Stimulated activated CD8-positive, alpha-beta memory T cell treated with anti-CD3 and anti-CD28 coated beads, Interleukin-4, amount 100 ng/mL, for 48 hours (primary cell): ENCODE measurements around the gene PGGT1B.

ENCODE experiments used
- DNase-seq: peaks from one replicate; pipeline ENCODE4 v3.0.0-alpha.2; 2020

The PGGT1B gene

DNA sequence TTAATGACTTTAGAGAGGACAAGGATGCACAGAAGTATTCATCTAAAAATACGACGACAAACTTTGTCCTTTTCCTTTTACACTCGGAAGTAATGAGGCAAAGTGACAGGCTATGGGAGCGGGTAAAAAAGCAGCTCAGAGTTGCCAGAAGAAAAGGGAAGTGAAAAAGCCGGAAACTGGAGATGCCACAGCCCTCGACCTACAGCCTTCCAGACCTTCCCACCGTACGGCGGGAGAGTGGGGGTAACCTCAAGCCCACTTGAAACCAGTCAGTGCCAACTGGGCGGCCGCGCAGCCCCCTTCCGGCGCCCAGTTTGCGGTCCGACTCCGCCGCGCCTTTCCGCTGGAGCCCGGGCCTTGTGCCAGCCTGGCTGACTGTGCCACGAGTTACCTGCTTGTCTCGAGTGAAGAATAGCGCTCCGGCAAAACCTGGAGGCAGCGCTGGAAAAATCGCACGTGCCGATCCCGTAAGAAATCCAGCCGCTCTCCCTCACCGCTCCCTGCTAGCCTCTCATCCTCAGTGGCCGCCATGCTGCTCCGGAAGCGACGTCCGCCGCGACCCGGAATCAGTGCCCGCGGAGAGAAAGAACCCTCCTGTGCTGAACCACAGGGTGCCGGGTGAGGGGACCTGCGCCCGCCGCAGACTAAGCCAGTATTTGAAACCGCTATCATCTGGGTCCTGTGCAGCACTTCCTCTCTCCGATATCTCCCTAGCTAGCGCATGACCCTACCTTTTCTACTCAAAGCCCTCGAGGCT, at the start of gene PGGT1B:
TSS of gene PGGT1B (minus strand) at position 557 of the 757 bp plus-strand sequence. CDS start at position 531, 26 bp downstream.
- peak; percentile 82 for DNase-seq

DNA sequence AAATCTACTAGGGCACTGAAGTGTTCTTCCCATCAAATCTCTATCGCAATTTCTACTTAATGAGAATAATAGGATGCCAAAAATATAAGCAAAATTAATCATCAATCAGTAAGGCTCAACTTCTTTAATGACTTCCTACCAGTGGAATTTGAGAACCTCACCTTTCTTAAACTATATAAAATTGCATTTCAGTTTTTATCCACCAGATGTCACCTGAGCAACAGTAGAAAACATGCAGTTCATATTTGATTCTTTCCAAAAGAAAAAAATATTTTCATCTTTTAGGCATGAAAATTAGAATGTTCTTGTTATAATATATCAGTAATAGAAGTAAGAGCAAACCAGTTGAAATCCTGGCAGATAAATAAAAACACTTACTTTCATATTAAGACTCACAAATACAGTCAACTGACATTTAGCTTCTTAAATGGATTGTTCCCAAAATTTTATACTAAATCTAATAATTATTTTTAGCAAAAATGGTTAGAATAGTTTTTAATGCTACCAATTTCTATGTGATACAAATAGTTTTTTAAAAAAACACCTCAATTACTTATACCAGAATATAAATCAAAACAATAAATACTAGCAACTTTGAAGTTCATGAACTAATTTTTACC, 47.2 kb upstream of the PGGT1B start:
- DNase-seq, result no peak

DNA sequence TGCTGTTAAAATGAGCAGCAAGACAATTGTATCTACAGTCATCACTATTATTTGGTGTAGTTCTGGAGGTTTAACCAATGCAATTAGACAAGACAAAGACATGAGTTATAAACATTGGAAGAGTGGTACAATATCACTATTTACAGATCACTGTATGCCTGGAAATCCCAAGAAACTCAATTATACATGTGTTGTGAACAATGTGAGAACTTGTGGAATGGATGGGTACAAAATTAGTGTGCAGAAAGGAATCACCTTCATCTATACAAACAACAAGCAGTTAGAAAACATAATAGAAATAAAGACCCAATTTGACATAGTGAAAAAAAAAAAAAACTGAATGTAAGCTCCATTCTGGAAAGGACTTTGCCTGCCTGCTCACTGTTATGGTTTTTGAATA, 46.1 kb upstream of the PGGT1B start:
- DNase-seq, result no peak

DNA sequence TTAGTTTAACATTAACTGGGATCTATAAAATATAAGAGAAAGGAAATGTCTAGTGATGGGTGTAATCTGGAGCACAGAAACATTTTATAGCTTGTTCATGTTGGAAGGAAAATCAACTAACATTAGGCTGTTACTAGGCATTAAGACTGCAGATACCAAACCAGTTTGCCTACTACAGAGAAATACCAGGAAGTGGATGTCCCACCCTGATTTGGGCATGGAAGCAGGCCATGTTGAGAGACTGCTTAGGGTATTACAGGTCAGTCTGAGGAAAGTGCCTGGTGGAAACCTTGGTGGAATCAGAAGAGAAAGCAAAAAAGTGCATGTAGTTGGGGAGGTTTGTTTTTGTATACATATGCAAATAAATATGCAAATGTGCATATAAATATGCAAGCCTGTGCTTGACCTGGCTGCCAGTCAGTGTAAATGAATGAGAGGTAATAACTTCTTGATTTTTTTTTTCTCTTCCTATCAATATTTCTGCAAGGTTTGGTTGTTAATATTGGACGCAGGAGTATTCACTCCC, 43.4 kb upstream of the PGGT1B start:
- DNase-seq, result no peak

DNA sequence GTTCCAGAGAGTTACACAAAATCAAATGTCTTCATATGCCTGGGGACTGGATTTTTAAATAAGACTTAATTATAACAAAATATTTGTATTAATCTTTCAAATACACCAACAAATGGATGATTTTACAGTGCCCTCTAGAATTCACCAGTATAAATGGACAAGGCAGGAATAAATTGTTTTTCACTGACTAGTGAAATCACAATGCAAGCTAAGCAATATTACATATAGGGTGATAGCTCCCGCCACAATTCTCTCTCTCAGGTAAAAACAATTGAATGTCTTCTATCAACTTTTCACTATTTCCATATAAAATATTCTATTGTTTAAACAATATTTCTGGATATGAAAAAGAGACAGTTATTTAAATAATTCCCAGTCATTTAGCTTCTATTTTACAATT, 41.8 kb upstream of the PGGT1B start:
- DNase-seq, result no peak

DNA sequence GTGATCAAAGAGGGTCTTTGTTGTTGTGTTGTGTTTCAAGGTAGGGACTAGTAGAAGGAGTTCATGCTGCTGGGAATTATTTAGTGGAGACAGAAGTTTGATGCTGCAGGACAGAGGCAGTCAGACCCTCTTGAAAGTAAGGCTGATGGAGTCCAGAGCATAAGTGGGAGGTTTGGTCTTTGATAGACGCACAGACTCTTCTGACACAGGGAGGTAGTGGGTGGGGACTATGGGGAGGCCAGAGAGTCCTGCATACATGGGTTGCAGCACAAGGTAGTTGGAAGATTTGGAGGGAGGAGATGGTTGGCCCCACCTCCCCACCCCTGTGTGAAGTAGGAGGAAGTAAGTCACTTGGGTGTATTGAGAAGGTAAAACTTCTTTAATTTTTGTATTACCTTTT, 36.1 kb upstream of the PGGT1B start:
- no peak for DNase-seq

DNA sequence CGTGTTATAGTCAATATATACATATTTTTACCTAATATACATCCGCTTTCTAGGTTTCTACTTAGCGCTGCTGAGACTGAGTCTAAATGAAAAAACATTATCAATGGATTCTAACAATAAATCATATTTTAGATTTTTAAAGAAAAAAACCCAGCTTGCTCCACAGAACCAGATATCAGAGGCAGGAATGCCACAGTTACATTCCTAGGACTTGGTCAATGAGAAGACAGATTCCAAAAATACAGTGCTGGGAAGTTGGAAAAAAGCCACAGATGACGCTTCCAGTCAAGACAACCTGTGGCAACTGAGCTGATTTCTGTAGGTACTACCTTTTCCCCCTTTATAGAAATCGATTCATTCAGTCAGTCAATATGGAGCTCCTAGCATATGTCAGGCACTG, 34.4 kb upstream of the PGGT1B start:
- no peak for DNase-seq

DNA sequence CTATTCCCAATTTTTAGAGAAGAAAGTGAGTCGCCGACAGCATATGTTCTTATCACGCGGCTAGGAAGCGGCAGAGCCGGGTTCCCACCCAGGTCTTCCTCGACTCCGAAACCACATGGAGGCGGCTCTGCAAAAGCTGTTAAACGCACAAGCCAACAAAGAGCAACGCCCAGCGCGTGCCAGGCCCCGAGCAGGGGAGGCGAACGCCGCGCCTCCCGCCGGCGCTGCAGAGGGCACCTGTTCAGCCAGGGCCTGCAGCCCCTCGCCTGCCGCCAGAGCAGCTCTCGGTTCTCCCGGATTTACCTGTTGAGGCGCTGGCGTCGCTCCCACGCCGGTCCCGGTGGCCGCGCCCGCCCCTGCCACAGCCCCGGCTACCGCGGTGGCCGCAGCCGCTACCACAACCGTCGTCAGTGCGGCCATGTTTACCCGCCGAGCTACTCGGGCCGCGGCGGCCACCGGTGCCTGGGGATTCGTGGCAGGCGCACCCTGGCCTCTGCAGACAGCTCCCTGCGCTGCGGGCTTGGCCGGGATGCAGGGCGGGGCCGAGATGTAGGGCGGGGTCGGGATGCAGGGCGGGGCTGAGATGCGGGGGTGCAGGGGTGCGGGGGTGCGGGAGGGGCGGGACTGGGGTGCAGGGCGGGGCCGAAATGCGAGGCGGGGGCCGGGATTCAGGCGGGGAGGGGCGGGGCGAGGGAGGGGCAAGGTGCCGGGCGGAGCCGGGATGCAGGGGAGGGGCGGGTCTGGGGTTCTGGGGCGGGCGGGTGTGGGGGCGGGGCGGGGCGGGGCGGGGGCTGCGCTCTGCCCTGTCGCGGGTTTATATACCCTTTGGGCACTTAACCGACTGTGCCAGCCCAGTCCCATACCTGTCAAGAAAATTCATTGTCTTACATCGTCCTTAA, 33.7 kb upstream of the PGGT1B start, which contains the start of gene CCDC112:
TSS of gene CCDC112 (minus strand) at position 531 of the 899 bp plus-strand sequence. CDS start at position 420, 111 bp downstream.
- DNase-seq, result peak; percentile 86

DNA sequence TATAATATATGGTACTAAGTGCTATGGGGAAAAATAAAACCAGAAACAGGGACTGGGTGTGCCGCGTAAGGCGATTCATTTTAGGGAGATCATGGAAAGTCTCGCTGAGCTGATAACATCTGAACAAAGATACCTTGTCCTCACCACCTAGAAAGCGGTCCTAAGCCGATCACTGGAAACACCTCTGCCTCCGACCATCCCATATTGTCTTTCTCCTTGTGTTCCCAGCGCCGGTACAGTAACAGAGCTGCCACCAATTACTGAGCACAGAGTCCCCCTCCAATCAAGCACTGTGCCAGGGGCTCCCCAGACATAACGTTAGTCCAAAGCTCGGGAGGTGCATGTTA, 33.1 kb upstream of the PGGT1B start:
- DNase-seq, result no peak

DNA sequence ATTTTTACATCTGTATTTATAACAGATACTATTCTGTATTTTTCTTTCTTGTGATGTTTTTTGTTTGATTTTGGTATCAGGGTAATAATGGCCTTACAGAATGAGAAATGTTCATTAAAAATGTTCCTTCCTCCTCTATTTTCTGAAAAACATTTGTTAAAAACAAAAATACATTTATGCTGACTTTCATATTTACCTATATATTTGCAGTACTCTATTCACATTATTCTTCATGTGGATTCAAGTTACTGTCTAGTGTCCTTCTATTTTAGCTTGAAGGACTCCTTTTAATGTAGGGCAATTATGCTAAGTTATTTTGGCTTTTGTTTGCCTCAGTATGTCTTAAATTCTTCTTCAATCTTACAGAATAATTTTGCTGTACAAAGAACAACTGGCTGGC, 28.7 kb upstream of the PGGT1B start:
- no peak for DNase-seq

DNA sequence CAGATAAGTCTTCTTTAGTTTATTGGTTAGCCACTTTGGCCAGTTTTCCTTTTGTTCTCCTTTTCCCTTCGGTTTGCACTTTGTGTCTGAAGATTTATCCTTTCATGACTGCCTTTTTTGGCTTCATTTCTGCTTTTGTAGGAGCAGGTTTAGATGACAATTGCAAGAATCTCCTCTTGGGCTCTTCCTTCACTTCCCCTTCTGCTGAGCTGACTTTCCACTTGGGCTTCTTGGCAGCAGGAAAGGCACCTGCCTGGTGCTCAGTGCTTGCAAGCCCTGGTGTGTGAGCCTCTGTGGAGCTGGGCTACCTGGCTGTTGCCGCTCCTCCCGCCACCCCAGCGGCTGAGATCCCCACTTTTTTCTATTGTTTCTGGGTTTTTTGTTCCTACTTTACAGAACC, 26.4 kb upstream of the PGGT1B start:
- DNase-seq, result no peak

DNA sequence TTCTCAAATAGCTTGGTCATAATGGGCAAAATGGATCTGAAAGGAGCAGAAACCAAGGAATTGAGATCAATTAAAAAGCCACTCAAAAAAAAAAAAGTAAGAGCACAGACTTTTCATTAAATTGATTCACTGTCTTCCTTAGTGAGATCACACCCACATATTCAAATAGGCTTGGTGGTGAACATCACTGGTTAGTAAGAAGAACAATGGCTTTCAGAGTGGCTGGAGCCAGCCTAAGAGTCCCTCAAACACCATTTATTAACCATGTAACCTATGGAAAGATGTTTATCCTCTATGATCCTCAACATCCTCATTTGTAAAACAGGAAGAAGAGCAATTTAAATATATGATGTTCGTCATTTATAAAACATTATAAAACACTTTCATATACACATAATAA, 21.3 kb upstream of the PGGT1B start:
- no peak for DNase-seq

DNA sequence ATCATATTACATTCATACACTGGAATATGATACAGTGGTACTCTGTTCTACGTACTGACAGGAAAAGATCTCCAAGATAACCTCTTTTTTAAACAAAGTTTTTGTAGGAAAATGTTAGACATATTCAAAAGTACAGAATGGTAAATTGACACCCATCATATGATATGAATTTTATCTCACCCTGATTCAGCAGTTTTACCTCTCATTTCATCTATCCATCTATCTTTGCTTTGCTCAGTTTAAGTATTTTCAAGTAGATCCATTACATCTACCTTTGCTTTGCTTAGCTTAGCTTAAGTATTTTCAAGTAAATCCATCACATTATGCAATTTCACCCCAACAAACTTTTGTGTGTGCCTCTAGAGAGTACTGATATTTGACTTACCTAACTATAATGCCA, 19.5 kb upstream of the PGGT1B start:
- no peak for DNase-seq

DNA sequence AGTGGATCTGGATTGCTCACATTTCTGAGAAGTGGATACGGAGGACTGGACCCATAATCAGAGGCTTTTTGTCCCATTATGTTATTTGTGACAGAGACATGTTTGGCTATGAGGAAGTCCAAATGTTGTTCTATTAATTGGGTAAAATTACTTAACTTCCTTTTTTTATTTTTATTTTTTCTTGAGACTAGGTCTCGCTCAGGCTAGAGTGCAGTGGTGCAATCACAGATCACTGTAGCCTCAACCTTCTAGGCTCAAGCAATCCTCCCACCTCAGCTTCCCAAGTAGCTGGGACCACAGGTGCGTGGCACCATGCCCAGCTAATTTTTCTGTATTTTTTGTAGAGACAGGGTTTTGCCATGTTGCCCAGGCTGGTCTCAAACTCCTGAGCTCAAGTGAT, 11.9 kb upstream of the PGGT1B start:
- no peak for DNase-seq

DNA sequence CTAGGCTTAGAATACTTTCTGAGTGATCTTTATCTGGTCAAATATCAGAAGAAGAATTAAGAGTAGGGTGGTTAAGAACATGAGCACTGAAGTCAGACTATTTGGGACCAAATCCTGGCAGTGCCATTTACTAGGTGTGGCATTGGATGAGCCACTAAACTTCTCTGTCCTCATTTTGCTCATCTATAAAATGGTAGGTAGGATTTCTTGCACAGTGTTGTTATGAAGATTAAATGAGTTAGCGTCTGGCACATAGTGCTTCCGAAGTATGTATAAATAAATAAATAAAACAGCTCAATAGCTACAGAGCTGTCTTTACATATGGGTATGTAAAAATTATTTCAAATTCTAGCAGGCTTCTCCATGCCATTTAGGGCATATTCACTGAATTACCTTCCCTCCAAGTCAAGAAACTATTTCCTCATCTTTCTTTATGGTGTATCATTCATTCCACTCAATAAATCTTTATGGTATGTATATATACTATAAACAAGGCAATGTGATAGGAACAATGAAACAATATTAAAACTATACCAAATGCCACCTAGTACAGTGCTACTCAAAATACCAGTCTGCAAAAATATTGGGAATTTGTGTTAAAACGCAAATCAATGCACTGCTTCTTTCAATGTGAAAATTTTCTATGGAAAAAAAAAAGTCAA, 9.8 kb upstream of the PGGT1B start:
- no peak for DNase-seq

DNA sequence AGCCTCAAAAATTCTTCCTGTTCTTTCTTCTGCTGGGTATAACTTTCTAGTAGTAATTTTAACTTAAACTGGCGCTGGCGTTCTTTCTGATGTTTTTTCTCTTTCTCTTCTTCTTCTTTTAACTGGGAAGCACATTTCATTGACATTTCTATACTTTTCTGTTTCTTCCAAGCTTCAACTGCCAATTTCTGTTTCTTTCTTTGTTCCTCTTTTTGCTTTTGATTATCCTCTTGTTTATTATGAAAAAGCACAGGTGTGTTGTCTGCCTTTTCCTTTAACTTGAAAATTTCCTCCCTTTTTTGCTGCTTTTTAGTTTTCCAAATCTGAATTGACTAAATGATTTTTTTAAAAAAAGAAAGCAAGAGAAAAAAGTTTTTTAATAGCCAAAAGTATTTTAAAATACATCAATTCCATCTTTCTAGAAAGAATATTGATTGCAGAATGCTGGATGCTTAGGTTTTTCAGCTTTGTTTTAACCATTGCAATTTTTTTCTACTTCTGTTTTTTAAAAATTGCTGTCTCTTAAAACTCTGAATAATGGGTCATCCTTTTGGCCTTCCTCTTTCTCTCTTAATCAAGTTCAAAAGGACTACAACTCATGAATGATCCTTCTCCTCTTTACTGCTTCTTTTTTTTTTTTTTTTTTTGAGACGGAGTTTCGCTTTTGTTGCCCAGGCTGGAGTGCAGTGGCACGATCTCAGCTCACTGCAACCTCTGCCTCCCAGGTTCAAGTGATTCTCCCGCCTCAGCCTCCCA, 8.8 kb upstream of the PGGT1B start:
- no peak for DNase-seq

DNA sequence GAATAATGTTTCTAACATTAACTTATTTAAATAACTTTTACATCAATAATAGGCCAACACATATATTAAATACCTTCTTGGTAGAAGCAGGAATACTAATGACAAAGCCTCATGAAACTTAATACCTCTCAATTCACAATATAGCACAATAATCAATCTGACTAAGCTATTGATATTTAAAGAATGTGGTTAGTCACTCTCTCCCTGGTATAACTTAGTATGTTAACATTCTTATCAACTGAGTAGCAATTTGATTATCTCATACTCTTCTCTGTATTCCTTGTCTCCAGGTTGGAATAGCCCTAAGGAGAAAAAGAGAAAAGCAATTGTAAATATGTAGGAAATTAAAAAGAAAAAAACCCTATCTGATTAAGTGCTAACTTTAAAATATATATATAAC, 4.9 kb upstream of the PGGT1B start:
- no peak for DNase-seq

DNA sequence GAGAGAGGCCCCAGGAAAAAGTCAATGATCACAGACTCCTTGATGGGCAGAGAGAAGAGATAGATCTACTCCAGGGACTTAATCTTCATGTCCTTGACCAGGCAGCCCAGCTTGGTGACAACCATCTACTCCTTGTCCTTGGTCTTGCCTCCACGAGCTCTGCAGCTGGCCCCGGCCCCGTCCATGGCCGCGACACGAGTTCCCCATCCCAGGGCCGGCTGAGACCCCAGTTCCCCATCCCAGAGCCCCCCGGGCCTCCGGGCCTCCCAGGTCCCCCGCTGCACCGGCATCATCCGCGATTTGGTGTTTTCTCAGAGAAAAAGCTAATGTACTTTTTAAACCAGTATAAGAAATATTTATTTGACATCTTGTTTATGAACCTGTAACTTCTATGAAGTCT, 2.5 kb upstream of the PGGT1B start:
- no peak for DNase-seq

DNA sequence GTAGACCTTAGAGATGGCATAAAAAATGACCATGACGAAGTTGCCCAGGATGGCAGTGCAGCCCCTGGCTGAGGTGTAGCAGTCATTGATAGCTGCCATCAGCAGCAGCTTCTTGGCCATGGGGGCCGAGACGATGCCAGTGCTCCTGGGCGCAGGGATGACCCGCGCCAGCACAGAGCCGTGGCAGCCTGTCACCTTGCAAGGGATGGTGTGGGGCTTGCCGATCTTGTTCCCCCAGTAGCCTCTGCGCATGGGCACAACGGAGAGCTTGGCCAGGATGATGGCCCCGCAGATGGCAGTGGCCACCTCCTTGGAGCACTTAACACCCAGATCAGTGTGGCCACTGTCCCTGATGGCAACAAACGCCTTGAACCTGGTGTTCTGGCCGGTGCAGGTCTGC, 2.1 kb upstream of the PGGT1B start:
- no peak for DNase-seq

DNA sequence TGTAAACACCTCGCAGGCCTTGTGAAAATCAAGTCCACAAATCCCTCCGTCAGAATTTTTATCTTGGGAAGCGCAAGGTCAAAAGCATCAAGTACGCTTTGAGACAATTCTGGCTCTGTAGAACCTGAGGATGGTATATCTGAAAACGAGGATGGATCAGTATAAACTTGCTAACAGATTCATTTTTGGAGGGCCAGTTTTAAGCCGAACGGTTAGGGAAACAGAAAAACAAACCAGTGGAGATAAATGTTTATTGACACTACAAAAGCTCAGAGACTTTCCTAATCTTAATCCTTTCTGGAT, 352 bp upstream of the PGGT1B start:
- no peak for DNase-seq

DNA sequence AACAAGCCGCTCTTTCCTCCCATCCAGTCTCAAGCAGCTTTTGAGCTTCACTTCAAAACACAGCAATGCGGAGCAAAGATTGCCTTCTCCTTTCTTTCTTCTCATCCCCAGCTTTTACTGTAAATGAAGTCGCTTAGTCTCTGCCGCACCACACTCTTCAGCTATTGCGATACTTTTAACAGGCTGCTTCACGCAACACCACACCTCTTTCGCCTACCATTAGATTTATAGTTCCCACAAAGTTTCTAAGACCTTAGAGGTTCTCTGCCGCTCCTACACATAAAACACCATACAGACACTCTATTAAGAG, 711 bp downstream of the PGGT1B start:
- no peak for DNase-seq

DNA sequence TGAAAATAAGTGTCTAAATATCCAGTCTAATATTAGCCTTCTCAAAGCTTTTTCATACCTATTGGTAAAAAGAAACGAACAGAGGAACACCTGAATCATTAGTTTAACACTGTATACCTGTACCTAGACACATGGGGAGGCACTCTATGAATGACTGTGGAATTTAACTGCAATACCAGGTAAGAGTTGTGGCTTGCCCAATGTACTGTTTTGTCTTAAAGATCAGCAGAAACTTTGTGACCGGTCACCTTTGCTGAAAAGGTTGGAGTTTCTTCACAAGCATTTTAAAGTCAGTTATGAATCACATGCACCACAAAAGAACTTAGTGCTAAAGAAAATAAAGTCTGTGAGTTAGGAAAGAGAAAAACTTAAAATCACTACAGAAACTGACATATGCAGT, 2.4 kb downstream of the PGGT1B start:
- DNase-seq, result no peak

DNA sequence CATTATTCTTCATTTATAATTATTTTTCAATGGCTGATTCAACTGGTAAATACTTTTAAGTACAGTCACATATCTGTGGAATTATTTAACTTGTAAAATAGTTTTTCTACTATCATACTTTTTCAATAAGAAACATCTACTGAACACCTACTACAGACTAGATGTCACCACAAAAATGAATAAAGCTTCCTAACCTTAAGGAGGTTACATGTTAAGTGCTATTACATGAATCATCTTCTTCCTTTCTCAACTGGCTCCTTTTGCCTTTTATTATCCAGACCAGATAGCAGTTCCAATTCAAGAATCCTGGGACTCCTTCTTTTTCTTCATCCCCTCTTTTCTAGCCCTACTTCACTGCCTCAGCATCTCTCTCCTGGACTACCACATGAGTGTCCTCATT, 4.7 kb downstream of the PGGT1B start:
- no peak for DNase-seq
